ENCODE measurements around the gene BLVRB.
"Not testable (repeated sequence)": the region's sequence is repeated elsewhere in the genome, so short reads cannot be mapped to it uniquely, and the experiment has no call there.

BLVRB gene

GRCh38 chr19:40465557-40466218 lies at the start of gene BLVRB:
BLVRB (minus strand) TSS chr19:40465745; CDS start chr19:40465688, 57 bp downstream.
- FAIRE-seq, result peak; percentile 96

DNA sequence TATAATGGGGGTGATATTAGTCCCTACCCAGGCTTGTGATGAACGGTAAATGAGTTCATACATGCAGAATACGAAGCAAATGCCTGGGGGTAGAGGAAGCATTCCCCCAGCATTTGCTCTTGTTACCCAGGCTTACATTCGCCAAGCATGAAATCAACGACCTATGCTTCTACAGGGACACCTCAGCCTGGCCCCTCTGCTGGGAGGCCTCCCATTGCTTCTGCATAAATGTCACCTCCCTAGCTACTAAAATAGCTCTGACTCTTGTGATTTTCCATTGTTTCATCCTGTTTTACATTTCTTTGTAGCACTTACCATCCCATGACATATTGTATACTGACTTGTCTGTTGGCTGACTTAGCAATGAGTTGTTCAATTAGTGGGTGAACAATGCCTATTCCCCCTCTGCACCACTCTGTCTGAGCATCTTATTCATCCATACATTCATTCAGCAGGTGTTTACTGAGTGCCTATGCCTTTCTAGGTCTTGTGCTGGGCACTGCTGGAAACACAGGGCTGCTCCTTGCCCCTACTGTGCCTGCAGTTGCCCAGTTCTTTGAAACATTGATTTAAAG lies 48.3 kb upstream of the BLVRB start:
- no peak for FAIRE-seq

GRCh38 chr19:40513345-40513678 lies 47.8 kb upstream of the BLVRB start:
- FAIRE-seq, result no peak

DNA sequence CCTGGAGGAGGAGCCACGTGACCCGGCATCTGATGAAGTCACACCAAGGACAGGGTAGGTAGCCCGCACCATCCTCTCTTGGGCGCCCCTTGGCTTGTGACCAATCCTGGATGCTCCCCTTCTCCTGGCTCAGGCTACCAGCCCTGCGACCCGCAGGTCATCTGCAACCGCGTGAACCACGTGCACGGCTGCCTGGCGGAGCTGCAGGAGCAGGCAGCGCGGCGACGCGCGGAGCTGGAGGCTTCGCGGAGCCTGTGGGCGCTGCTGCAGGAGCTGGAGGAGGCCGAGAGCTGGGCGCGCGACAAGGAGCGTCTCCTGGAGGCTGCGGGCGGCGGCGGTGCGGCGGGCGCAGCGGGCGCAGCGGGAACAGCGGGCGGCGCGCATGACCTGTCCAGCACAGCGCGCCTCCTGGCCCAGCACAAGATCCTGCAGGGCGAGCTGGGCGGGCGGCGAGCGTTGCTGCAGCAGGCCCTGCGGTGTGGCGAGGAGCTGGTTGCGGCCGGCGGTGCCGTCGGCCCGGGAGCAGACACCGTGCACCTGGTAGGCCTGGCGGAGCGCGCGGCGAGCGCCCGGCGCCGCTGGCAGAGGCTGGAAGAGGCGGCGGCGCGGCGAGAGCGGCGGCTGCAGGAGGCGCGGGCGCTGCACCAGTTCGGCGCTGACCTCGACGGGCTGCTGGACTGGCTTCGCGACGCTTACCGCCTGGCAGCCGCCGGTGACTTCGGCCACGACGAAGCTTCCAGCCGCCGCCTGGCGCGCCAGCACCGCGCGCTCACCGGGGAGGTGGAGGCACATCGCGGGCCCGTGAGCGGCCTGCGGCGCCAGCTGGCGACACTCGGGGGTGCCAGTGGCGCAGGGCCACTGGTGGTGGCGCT lies 47.2 kb upstream of the BLVRB start:
- no peak for FAIRE-seq

DNA sequence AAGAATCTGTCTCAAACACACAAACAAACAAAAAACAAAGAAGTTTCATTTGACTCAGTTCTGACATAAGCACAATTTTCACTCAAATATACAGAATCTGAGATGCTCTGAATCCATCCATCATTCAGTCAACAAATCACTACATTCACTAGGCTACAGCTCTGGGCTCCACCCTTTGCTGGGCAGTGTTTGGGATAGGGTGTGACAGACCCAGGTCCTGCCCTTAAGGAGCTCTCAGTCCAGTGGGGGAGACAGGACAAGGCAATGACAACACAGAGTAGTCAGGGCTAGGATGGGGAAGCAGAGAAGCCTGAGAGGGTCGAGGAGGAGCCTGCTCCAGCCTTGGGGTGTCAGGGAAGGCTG lies 46.5 kb upstream of the BLVRB start:
- no peak for FAIRE-seq

DNA sequence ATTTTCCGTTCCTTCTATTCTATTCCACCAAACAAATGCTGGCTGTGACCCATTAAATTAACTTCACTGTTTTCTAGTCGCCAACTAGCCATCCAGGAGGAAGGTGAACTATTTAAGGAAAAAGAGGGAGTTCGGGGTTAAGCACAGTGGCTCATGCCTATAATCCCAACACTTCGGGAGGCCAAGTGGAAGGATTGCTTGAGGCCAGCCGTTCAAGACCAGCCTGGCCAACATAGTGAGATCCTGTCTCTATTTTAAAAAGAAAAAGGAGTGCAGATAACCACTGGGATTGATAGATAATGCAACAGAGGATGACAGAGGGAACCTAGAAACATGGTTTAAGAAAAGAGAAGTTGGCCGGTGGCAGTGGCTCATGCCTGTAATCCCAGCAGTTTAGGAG lies 45.9 kb upstream of the BLVRB start:
- no peak for FAIRE-seq

- no peak for FAIRE-seq
Observed at GRCh38 chr19:40510526-40511115, 45.1 kb upstream of the BLVRB start.

GRCh38 chr19:40508739-40509260 lies 43.3 kb upstream of the BLVRB start:
- no peak for FAIRE-seq

DNA sequence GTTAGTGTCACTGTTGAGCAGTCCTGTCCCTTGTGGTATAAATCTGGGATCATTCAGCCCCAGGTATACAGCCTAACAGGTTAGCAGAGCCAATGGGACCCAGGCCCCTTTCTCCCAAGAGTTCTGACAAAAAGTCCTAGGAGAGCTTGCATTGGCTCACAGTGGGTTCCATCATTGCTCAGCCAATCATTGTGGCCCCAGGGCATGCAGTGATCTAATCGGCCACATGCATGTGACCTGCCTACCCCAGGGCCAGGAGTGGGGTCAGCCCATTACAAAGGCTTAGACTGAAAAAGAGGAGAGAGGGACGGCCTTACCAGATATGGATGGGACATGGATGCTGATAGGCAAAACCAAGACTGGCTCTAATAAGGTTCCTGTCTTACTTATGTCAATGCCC lies 42.3 kb upstream of the BLVRB start:
- no peak for FAIRE-seq

- no peak for FAIRE-seq
Observed at GRCh38 chr19:40506099-40506498, 40.6 kb upstream of the BLVRB start.

DNA sequence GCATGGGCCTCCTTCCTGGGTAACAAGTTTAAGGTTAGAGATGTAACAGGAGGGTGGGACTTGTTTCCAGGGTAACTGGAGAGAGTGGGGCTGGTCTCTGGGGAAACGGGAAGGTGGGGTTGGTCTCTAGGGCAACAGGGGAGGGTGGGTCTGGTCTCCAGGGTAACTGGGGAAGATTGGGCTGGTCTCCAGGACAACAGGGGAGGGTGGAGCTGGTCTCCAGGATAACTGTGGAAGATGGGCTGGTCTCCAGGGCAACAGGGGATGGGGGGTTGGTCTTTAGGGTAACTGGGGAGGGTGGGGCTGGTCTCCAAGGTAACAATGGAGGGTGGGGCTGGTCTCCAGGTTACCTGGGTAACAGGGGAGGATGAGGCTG lies 37.8 kb upstream of the BLVRB start:
- FAIRE-seq, result no peak

DNA sequence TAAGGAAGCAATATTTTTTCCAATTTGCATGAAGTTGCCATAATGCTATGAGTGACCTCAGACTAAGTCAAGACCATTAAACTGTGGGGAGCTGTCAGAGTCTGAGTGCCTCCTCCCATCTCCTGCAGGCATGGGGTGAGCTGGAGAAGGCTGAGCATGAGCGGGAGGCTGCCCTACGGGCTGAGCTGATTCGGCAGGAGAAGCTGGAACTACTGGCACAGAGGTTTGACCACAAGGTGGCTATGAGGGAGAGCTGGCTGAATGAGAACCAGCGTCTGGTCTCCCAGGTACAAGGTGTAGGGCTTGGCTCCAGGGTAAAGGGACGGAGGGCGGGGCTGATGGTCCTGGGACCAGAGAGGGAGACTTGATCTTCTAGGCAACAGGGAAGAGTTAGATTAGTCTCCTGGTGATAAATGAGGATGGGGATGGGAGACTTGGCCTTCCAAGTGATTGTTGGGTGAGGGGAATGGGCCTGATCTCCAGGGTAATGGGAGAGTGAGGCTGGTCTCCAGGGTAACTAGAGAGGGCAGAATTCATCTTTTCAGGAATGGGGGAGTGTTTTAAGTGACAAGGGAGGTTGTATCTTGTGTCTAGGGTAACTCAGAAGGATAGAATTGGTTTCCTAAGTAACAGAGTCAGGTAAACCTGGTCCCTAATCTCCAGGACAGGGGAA lies 37.2 kb upstream of the BLVRB start:
- no peak for FAIRE-seq

- FAIRE-seq, result no peak
Observed at GRCh38 chr19:40502081-40502480, 36.5 kb upstream of the BLVRB start.

DNA sequence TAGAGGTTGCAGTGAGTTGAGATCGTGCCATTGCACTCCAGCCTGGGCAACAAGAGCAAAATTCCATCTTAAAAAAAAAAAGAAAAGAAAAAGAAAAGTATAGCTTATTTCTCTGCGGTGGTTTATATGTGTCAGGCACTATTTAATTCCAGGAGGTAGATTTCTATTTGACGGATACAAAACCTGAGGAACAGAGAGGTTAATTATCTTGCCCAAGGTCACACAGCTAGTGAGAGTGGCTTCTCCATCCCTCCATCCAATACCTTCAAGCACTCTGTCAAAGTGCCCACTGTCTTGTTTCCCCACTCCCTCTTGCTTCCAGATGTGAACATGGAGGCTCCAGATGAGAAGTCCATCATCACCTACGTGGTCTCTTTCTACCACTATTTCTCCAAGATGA lies 36.1 kb upstream of the BLVRB start:
- FAIRE-seq, result no peak

- not testable (repeated sequence) for FAIRE-seq
Observed at GRCh38 chr19:40500678-40501530, 35.4 kb upstream of the BLVRB start.

DNA sequence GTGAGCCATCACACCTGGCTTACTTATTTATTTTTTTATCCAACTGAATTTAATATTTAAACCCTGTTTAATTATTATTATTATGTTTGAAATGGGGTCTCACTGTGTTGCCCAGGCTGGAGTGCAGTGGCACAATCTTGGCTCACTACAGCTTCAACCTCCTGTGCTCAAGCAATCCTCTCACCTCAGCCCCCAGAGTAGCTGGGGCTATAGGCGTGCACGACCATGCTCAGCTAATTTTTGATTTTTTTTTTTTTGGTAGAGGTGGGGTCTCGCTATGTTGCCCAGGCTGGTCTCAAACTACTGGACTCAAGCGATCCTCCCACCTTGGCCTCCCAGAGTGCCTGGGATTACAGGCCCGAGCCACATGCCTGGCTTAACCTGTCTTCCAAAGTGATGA lies 33.8 kb upstream of the BLVRB start:
- FAIRE-seq, result no peak

GRCh38 chr19:40497214-40497613 lies 31.7 kb upstream of the BLVRB start:
- FAIRE-seq, result no peak

DNA sequence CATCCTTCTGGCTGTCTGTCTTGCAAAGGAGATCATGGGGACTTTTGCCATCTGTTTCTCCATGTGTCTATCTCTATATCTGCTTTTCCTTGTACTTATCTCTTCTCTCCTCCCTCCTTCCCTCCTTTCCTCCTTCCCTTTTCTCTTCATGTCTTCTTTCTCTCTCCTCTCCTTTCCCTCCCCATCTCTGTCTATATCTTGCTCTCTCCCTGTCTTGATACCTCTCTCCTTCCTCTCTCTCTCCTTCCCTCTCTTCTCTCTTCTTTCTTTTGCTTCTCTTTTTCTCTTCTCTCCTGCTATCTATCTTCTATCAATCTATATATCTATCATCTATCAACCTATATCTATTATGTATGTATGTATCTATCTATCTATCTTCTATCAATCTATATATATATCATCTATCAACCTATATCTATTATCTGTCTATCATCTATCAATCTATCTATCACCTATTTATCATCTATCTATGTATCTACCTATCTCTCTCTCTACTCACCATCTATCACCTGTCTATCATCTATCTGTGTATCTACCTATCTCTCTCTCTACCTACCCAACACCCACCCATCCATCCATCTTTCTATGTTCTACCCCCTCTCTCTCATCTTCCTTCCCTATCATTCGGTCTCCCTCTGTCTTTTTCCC lies 28.8 kb upstream of the BLVRB start:
- FAIRE-seq, result no peak

DNA sequence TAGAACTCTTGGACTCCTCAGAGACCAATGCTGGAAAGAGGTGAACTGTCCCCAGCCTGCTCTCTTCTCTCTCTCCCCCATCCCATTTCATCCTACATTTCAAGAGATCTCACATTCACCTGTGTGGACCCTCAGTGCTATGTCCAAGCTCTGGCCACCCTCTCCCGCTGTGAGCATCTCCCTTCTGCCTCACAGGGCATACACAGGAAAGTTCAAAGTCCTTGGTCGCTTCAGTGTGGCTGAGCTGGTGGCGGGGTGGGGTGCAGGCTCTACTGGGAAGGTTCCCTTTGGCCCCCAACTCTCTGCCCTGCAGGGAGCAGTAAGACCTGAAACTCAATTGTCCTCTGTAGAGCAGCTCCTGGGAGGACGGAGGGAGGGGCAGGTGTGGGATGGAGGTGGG lies 28.2 kb upstream of the BLVRB start:
- no peak for FAIRE-seq

DNA sequence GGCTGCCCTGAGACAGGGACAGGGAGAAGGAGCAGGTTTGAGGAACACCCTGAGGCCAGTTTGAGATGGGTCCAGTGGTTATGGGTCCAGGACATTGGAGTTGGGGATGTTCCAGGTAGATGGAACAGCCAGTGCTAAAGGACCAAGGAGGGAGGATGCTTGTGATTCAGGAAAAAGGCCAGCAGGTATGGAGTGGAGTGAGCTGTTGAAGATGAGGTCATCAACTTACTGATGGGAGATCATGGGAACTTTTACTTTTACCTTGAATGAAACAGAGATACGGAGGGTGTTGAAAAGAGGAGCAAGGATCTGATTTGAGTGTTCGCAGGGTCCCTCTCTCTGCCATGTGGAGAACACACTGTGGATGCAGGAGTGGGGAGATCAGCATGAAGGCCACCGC lies 26.7 kb upstream of the BLVRB start:
- no peak for FAIRE-seq

DNA sequence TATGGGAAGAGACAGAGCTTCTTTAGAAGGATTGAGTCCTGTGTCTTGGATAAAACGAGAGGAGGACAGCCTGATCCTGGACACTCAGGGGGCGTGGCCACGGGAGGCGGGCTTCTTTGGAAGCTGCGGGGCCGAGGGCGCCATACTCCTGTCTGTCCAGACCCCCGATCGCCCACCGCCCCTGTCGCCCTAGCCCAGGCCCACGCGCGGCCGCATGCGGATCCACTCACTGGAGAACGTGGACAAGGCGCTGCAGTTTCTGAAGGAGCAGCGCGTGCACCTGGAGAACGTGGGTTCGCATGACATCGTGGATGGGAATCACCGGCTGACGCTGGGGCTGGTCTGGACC lies 24.3 kb upstream of the BLVRB start:
- FAIRE-seq, result no peak

- FAIRE-seq, result no peak
Observed at GRCh38 chr19:40486017-40486416, 20.5 kb upstream of the BLVRB start.
